Suprapubic skin (tissue), 4 donors: ENCODE measurements around the gene ADAMTS16. TPM values are rescaled to one million over a fixed set of nuclear protein-coding genes. Genes with fewer than 3 reads are reported as not detected.

Experiments used
- DNase-seq, 2 donors: peaks; one replicate each; pipeline ENCODE4 v3.0.0-alpha.2; 2019; ENCODE audit warnings: low spot score in 2 of 2
- H3K27ac ChIP-seq: fragments of 200-600 bp; sonication (generic); one replicate; pipeline ENCODE4 v1.5.1; 2019
- H3K27me3 ChIP-seq: fragments of 200-600 bp; sonication (generic); one replicate; pipeline ENCODE4 v1.5.1; 2019
- H3K36me3 ChIP-seq: fragments of 200-600 bp; sonication (generic); one replicate; pipeline ENCODE4 v1.5.1; 2019
- H3K4me1 ChIP-seq: fragments of 200-600 bp; sonication (generic); one replicate; pipeline ENCODE4 v1.5.1; 2019
- H3K4me3 ChIP-seq: fragments of 200-600 bp; sonication (generic); one replicate; pipeline ENCODE4 v1.5.1; 2019; ENCODE audit warnings: mild to moderate bottlenecking
- H3K9me3 ChIP-seq: fragments of 200-600 bp; sonication (generic); one replicate; pipeline ENCODE4 v1.5.1; 2019
- EP300 ChIP-seq: sonication (generic); formaldehyde crosslinking; IDR thresholded peaks from one replicate; pipeline ENCODE4 v1.6.1; 2017; ENCODE audit warnings: antibody characterized with exemption
- POLR2A ChIP-seq, 2 donors: fragments of 450-650 bp; IDR thresholded peaks; one replicate each; pipeline ENCODE4 v1.6.1; 2017; ENCODE audit warnings: antibody characterized with exemption in 2 of 2, mild to moderate bottlenecking in 2 of 2, moderate library complexity in 2 of 2
- POLR2AphosphoS5 ChIP-seq, 3 donors: sonication (generic); formaldehyde crosslinking; IDR thresholded peaks; one replicate each; pipeline ENCODE4 v1.6.1; 2017; ENCODE audit warnings: antibody characterized with exemption in 3 of 3
- WGBS: methylation state at CpG from one replicate; pipeline ENCODE4 v1.1.5; 2018; 5-methylcytosine and 5-hydroxymethylcytosine counted together
- total RNA-seq, 4 donors: library from RNA; depleted of rRNA; stranded (reverse); fragments of >200 nt; gene quantifications; one replicate each; pipeline ENCODE4 v1.1.0, GENCODE V29; 2016
- TF ChIP-seq, protein P1 (sequence below), 2 donors: fragments of 200-600 bp in 1 of 2; fragments of 450-650 bp in 1 of 2; sonication (generic) in 1 of 2; IDR thresholded peaks; one replicate each; pipeline ENCODE4 v1.5.1; 2016 to 2019; ENCODE audit warnings: antibody characterized with exemption in 2 of 2, mild to moderate bottlenecking in 1 of 2, moderate library complexity in 1 of 2

The ADAMTS16 gene
- total RNA-seq, 4 donors from 2014 or later, result 0.10 to 0.64 TPM; not detected in 2

DNA sequence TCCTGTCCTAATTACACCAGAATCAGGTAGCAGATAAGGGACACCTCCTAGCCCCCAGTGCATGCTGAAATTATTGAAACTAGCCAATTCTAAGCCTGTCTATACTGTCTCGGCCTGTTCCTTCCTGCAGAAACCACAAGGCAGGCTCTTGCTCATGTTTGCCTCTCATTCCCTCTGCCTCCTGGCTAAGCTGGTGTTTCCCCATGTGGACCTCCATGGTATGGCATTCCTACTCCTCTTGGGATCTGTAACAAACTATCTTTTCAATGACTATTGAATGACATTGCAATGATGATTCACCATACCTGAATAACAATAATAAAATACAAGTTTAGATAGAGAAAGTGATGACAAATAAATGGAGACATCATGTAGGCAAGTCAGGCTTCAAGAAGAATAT is 35.6 kb upstream of the ADAMTS16 start:
- WGBS, result 71% methylated on average over 1 of the region's 1 CpG
- Histone ChIP-seq H3K27me3 (no peaks in the 10 kb centered on the region), H3K4me1 (no peaks in the 10 kb centered on the region), H3K9me3 (peaks cover 5% of the 10 kb centered on the region), H3K27ac (no peak overlapping the region), H3K4me3 (no peak overlapping the region), H3K36me3 (no peaks in the 10 kb centered on the region)
- no peak for DNase-seq
- TF ChIP-seq, protein P1, sequence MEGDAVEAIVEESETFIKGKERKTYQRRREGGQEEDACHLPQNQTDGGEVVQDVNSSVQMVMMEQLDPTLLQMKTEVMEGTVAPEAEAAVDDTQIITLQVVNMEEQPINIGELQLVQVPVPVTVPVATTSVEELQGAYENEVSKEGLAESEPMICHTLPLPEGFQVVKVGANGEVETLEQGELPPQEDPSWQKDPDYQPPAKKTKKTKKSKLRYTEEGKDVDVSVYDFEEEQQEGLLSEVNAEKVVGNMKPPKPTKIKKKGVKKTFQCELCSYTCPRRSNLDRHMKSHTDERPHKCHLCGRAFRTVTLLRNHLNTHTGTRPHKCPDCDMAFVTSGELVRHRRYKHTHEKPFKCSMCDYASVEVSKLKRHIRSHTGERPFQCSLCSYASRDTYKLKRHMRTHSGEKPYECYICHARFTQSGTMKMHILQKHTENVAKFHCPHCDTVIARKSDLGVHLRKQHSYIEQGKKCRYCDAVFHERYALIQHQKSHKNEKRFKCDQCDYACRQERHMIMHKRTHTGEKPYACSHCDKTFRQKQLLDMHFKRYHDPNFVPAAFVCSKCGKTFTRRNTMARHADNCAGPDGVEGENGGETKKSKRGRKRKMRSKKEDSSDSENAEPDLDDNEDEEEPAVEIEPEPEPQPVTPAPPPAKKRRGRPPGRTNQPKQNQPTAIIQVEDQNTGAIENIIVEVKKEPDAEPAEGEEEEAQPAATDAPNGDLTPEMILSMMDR (IDR thresholded peaks at IDR 0.05), result no peak
- TF ChIP-seq EP300 (no peak), POLR2A (IDR thresholded peaks at IDR 0.05) (no peak), POLR2AphosphoS5 (IDR thresholded peaks at IDR 0.05) (no peak)

DNA sequence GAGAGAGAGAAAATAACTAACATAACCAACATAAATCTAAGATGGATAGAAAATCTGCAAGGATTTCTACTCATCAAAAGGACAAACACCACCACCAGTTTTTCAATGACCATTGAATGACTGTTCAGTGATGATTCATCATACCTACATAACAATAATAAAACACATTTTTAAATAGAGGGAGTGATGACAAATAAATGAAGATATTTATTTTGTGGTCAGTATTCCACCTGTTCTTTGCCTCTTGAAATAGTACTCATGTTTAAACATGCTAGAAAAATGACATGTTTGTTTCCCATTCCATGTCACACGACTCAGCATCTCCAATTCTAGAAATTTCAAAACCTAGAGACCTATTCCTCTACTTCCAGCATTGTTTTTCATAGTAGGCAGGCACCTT is 34.6 kb upstream of the ADAMTS16 start:
- Histone ChIP-seq H3K4me3 (no peak overlapping the region), H3K36me3 (no peaks in the 10 kb centered on the region), H3K4me1 (no peaks in the 10 kb centered on the region), H3K9me3 (peaks cover 3% of the 10 kb centered on the region), H3K27ac (no peak overlapping the region), H3K27me3 (no peaks in the 10 kb centered on the region)
- DNase-seq, result no peak
- TF ChIP-seq POLR2A (IDR thresholded peaks at IDR 0.05) (no peak), EP300 (no peak), POLR2AphosphoS5 (IDR thresholded peaks at IDR 0.05) (no peak)
- TF ChIP-seq, protein P1 (IDR thresholded peaks at IDR 0.05), result no peak
- 45% methylated on average over 1 of the region's 1 CpG for WGBS

DNA sequence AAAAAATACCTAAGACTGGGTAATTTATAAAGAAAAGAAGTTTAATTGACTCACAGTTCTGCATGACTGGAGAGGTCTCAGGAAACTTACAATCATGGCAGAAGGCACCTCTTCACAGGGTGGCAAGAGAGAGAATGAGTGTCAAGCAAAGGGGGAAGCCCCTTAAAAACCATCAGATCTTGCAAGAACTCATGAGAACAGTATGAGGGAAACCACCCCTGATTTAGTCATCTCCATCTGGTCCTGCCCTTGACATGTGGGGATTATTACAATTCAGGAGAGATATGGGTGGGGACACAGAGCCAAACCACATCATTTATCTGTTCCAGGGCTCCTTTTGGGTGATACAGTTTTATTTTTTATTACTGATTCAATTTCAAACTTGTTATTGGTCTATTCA is 23.2 kb upstream of the ADAMTS16 start:
- Histone ChIP-seq H3K27me3 (peaks cover 3% of the 10 kb centered on the region), H3K9me3 (no peaks in the 10 kb centered on the region), H3K4me3 (no peak overlapping the region), H3K27ac (no peak overlapping the region), H3K4me1 (no peaks in the 10 kb centered on the region), H3K36me3 (no peaks in the 10 kb centered on the region)
- TF ChIP-seq POLR2AphosphoS5 (IDR thresholded peaks at IDR 0.05) (no peak), POLR2A (IDR thresholded peaks at IDR 0.05) (no peak), EP300 (no peak)
- TF ChIP-seq, protein P1 (IDR thresholded peaks at IDR 0.05), result no peak
- DNase-seq, result no peak

DNA sequence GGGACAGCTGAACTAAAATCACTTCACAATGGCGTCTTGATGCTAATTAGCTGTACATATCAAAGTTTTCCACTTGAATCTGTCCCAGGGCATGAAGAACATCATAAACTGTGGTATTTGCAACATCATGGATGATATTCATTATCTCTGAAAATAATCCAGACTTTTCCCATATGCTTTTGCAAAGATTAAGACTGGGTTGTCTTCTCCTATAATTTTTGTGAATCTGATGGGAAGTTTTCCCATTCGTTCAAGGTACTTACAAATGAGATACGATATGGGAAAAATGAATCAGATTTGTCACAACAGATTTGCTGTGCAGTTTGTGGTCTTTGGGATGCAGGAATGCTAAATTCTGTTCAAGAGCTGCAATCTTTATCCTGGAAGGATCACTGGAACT is 17.4 kb upstream of the ADAMTS16 start:
- Histone ChIP-seq H3K4me1 (no peaks in the 10 kb centered on the region), H3K27ac (no peak overlapping the region), H3K36me3 (no peaks in the 10 kb centered on the region), H3K4me3 (no peak overlapping the region), H3K27me3 (peaks cover 3% of the 10 kb centered on the region), H3K9me3 (no peaks in the 10 kb centered on the region)
- TF ChIP-seq, protein P1 (IDR thresholded peaks at IDR 0.05), result no peak
- TF ChIP-seq POLR2A (IDR thresholded peaks at IDR 0.05) (no peak), EP300 (no peak), POLR2AphosphoS5 (IDR thresholded peaks at IDR 0.05) (no peak)
- DNase-seq, result no peak
- 75% methylated on average over 3 of the region's 3 CpGs for WGBS

DNA sequence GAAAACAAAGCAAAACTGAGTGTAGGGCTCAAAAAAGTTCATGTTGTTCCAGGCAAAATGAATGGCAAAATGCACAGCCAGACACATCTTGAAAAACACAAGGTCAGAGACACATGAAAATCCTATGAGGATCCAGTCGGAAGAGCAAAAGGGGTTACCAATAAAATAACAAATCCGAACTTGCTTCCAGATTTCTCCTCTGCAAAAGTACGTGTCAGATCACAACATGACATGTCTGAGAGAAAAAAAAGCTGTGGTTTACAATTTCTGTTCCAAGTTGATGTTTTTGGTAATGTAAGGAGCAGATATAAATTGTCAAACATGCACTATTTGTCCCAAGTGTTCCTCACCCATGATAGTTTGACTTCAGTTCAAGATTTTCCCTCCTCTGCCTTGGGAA is 15.9 kb upstream of the ADAMTS16 start:
- Histone ChIP-seq H3K36me3 (no peaks in the 10 kb centered on the region), H3K27me3 (peaks cover 3% of the 10 kb centered on the region), H3K4me3 (no peak overlapping the region), H3K27ac (no peak overlapping the region), H3K9me3 (no peaks in the 10 kb centered on the region), H3K4me1 (no peaks in the 10 kb centered on the region)
- DNase-seq, result no peak
- TF ChIP-seq, protein P1 (IDR thresholded peaks at IDR 0.05), result no peak
- TF ChIP-seq EP300 (no peak), POLR2A (IDR thresholded peaks at IDR 0.05) (no peak), POLR2AphosphoS5 (IDR thresholded peaks at IDR 0.05) (no peak)
- WGBS, result 50% methylated on average over 3 of the region's 3 CpGs
